Hepatocyte (in vitro differentiated cells): ENCODE data around the gene FLYWCH2. TPM values are rescaled to one million over a fixed set of nuclear protein-coding genes. Genes with fewer than 3 reads are reported as not detected.

Source experiments
- DNase-seq: peaks from one replicate; pipeline ENCODE4 v3.0.0-alpha.2; 2016; ENCODE audit warnings: low spot score
- H2AFZ ChIP-seq: fragments of 200-600 bp; sonication (generic); 2 replicates; pipeline ENCODE4 v1.6.0; 2016; ENCODE audit warnings: antibody characterized with exemption, mild to moderate bottlenecking
- H3K27ac ChIP-seq: fragments of 200-600 bp; sonication (generic); 2 replicates; pipeline ENCODE4 v1.5.1; 2016; ENCODE audit warnings: mild to moderate bottlenecking
- H3K27me3 ChIP-seq: fragments of 200-600 bp; sonication (generic); 2 replicates; pipeline ENCODE4 v1.6.1; 2016
- H3K36me3 ChIP-seq: fragments of 200-600 bp; sonication (generic); replicated peaks from 2 replicates; pipeline ENCODE4 v1.5.1; 2016; ENCODE audit warnings: low read depth; ENCODE audit not compliant: insufficient read depth
- H3K4me1 ChIP-seq: fragments of 200-600 bp; sonication (generic); 2 replicates; pipeline ENCODE4 v1.5.1; 2016; ENCODE audit warnings: mild to moderate bottlenecking, moderate library complexity; ENCODE audit not compliant: insufficient read depth
- H3K4me2 ChIP-seq: fragments of 200-600 bp; sonication (generic); 2 replicates; pipeline ENCODE4 v1.6.0; 2016
- H3K4me3 ChIP-seq: fragments of 200-600 bp; sonication (generic); 2 replicates; pipeline ENCODE4 v1.5.1; 2016; ENCODE audit warnings: mild to moderate bottlenecking
- H3K79me2 ChIP-seq: fragments of 200-600 bp; sonication (generic); 2 replicates; pipeline ENCODE4 v1.6.0; 2017; ENCODE audit warnings: mild to moderate bottlenecking
- H3K9me2 ChIP-seq: fragments of 200-600 bp; sonication (generic); replicated peaks from 2 replicates; pipeline ENCODE4 v1.6.0; 2017; ENCODE audit warnings: mild to moderate bottlenecking; ENCODE audit not compliant: insufficient read depth
- H3K9me3 ChIP-seq: fragments of 200-600 bp; sonication (generic); 2 replicates; pipeline ENCODE4 v1.5.1; 2016; ENCODE audit warnings: low read depth, mild to moderate bottlenecking
- H4K20me1 ChIP-seq: fragments of 200-600 bp; sonication (generic); 2 replicates; pipeline ENCODE4 v1.6.0; 2016; ENCODE audit warnings: mild to moderate bottlenecking; ENCODE audit not compliant: insufficient read depth, poor library complexity, severe bottlenecking
- EZH2 ChIP-seq: fragments of 200-600 bp; sonication (generic); IDR thresholded peaks from 2 replicates; pipeline ENCODE4 v1.6.1; 2016; ENCODE audit warnings: antibody characterized with exemption, mild to moderate bottlenecking, borderline replicate concordance
- EZH2phosphoT487 ChIP-seq: fragments of 200-600 bp; sonication (generic); IDR thresholded peaks from one replicate; pipeline ENCODE4 v1.6.1; 2018; ENCODE audit warnings: antibody characterized with exemption, mild to moderate bottlenecking, low read depth, moderate library complexity; ENCODE audit not compliant: unreplicated experiment, severe bottlenecking
- WGBS: methylation state at CpG from one replicate; pipeline ENCODE4 v1.1.6; 2016; ENCODE audit warnings: low lambda C conversion rate; ENCODE audit errors: missing lambda C conversion rate; 5-methylcytosine and 5-hydroxymethylcytosine counted together
- polyA plus RNA-seq: library from polyadenylated mRNA; unstranded; fragments of >200 nt; fragmentation: Nextera tagmentation; extraction: Ambion mirVana; gene quantifications from 2 replicates; pipeline ENCODE4 v1.2.1, GENCODE V29; 2016
- total RNA-seq: library from RNA; depleted of rRNA; stranded (reverse); fragments of >200 nt; gene quantifications from 2 replicates; pipeline ENCODE4 v1.2.3, GENCODE V29; 2014
- TF ChIP-seq, protein P1 (sequence below): fragments of 200-600 bp; sonication (generic); IDR thresholded peaks from 2 replicates; pipeline ENCODE4 v1.5.1; 2016; ENCODE audit warnings: antibody characterized with exemption, mild to moderate bottlenecking; ENCODE audit not compliant: poor library complexity

The FLYWCH2 gene
- total and polyA plus RNA-seq, 2 experiments from 2014 or later, result 40.0 to 45.1 TPM

DNA sequence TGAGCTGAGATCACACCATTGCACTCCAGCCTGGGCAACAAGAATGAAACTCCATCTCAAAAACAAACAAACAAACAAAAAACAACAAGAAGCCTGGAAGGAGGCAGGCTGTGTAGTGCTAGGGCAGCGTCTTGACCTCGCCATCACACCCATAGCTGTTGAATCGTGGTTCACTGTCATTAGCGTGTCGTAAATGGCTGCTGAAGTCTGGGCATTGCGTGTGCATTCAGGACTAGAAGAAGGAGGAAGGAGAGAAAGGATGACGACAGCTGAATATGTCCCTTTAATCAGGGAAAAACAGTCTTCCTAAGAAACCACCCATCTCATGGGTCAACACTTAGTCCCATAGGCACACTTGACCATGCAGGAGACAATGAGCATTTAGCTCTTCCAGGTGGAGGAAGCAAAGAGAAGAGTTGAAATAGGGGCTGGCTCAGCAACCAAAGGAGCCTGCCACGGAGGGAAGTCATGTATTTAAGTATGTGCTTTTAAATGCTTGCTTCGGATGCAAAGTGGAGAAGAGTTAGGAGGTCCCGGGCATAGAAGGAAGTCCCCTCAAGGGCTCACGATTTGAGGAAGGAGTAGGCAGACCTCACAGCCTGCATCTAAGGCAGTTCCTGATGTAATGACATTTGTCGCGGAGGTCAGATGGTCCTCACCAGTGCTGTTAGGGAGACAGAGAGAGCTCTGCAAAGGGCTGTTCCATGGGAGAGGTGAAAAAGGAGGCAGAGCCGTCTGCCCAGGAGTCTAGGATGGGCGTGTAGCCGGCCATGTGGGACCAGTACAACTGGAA, 33.9 kb upstream of the FLYWCH2 start:
- no peak overlapping the region for H3K4me3 ChIP-seq
- H3K36me3 ChIP-seq, result no peaks in the 10 kb centered on the region
- no peak for TF ChIP-seq EZH2
- TF ChIP-seq, protein P1, sequence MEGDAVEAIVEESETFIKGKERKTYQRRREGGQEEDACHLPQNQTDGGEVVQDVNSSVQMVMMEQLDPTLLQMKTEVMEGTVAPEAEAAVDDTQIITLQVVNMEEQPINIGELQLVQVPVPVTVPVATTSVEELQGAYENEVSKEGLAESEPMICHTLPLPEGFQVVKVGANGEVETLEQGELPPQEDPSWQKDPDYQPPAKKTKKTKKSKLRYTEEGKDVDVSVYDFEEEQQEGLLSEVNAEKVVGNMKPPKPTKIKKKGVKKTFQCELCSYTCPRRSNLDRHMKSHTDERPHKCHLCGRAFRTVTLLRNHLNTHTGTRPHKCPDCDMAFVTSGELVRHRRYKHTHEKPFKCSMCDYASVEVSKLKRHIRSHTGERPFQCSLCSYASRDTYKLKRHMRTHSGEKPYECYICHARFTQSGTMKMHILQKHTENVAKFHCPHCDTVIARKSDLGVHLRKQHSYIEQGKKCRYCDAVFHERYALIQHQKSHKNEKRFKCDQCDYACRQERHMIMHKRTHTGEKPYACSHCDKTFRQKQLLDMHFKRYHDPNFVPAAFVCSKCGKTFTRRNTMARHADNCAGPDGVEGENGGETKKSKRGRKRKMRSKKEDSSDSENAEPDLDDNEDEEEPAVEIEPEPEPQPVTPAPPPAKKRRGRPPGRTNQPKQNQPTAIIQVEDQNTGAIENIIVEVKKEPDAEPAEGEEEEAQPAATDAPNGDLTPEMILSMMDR, result no peak
- no peak for TF ChIP-seq EZH2phosphoT487
- no peaks in the 10 kb centered on the region for H3K27me3 ChIP-seq
- H3K79me2 ChIP-seq, result no peaks in the 10 kb centered on the region
- H3K27ac ChIP-seq, result no peak overlapping the region
- H3K9me2 ChIP-seq, result no peaks in the 10 kb centered on the region
- WGBS, result 88% methylated on average over 16 of the region's 16 CpGs
- no peak overlapping the region for H2AFZ ChIP-seq
- H3K4me2 ChIP-seq, result no peak overlapping the region
- H4K20me1 ChIP-seq, result no peaks in the 10 kb centered on the region
- peaks cover 6% of the 10 kb centered on the region for H3K4me1 ChIP-seq
- no peaks in the 10 kb centered on the region for H3K9me3 ChIP-seq
- DNase-seq, result no peak

GRCh38 chr16:2852003-2852730, 30.8 kb upstream of the FLYWCH2 start:
- WGBS, result 92% methylated on average over 16 of the region's 16 CpGs
- no peaks in the 10 kb centered on the region for H3K9me3 ChIP-seq
- H3K36me3 ChIP-seq, result no peaks in the 10 kb centered on the region
- H3K27ac ChIP-seq, result no peak overlapping the region
- H3K4me2 ChIP-seq, result no peak overlapping the region
- H3K4me3 ChIP-seq, result no peak overlapping the region
- no peaks in the 10 kb centered on the region for H3K9me2 ChIP-seq
- no peak overlapping the region for H2AFZ ChIP-seq
- no peak for DNase-seq
- H4K20me1 ChIP-seq, result no peaks in the 10 kb centered on the region
- H3K27me3 ChIP-seq, result no peaks in the 10 kb centered on the region
- H3K79me2 ChIP-seq, result peaks cover 6% of the 10 kb centered on the region
- peaks cover 5% of the 10 kb centered on the region for H3K4me1 ChIP-seq
- TF ChIP-seq EZH2 (no peak), EZH2phosphoT487 (no peak)
- TF ChIP-seq, protein P1, result no peak

DNA sequence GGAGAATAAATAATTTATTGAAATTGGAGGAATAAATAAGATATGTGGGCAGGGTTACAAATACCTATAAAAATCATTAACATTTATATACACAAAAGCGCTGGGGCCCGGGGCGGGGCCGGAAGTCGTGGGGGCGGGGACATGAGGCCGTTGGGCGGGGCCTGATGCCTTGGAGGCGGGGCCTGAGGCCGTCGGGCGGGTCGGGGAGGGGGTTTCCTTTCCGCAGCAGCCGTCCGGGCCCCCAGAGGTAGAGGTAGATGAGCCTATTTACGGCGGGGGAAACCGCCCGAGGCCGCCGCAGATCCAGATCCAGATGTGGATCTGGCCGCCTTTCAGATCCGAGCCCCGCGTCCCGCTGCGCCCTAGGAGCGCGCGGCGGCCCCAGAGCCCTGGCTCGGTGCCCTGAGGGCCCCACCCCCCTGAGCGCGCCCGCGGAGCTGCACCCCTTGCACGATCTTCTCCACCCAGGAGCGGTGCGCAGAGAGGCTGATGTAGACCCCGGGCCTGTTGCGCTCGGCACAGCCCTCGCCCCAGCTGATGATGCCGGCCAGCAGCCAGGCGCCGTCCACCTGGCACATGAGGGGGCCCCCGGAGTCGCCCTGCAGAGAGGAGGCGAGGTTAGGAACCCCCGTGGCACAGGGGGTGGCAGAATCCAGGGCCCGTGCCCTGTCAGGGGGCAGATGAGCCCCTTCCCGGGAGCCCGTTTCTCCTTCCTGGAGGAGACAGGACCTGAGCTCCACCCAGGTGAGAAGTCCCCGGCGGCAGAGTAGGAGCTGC, 30.1 kb upstream of the FLYWCH2 start:
- Histone ChIP-seq H3K27me3 (no peaks in the 10 kb centered on the region), H3K4me2 (no peak overlapping the region), H3K9me3 (no peaks in the 10 kb centered on the region), H3K27ac (no peak overlapping the region), H2AFZ (no peak overlapping the region), H3K36me3 (no peaks in the 10 kb centered on the region), H4K20me1 (no peaks in the 10 kb centered on the region), H3K9me2 (no peaks in the 10 kb centered on the region), H3K4me3 (no peak overlapping the region), H3K4me1 (no peaks in the 10 kb centered on the region), H3K79me2 (peaks cover 6% of the 10 kb centered on the region)
- TF ChIP-seq, protein P1, result no peak
- no peak for TF ChIP-seq EZH2phosphoT487
- TF ChIP-seq EZH2, result no peak
- no peak for DNase-seq
- WGBS, result 93% methylated on average over 44 of the region's 56 CpGs
